ENCODE results near the gene GTF3C2.

- TF ChIP-seq CTCF (IDR thresholded peaks at IDR 0.05), result no peak
- TF ChIP-seq POLR2A (IDR thresholded peaks at IDR 0.05), result no peak
These were observed 16.4 kb upstream of the GTF3C2 start for GRCh38 chr2:27372937-27373336.

All from heart left ventricle (tissue), 13 donors.